HG03565 (cell line): ENCODE measurements around the gene C2CD2L.
"Not testable (repeated sequence)": the region's sequence is repeated elsewhere in the genome, so short reads cannot be mapped to it uniquely, and the experiment has no call there.

Source experiments
- ATAC-seq: cut with Tn5 transposase; IDR thresholded peaks from one replicate; pipeline ENCODE4 v1.9.1; 2021; ENCODE audit warnings: mild to moderate bottlenecking, moderate library complexity; ENCODE audit not compliant: unreplicated experiment

C2CD2L gene

DNA sequence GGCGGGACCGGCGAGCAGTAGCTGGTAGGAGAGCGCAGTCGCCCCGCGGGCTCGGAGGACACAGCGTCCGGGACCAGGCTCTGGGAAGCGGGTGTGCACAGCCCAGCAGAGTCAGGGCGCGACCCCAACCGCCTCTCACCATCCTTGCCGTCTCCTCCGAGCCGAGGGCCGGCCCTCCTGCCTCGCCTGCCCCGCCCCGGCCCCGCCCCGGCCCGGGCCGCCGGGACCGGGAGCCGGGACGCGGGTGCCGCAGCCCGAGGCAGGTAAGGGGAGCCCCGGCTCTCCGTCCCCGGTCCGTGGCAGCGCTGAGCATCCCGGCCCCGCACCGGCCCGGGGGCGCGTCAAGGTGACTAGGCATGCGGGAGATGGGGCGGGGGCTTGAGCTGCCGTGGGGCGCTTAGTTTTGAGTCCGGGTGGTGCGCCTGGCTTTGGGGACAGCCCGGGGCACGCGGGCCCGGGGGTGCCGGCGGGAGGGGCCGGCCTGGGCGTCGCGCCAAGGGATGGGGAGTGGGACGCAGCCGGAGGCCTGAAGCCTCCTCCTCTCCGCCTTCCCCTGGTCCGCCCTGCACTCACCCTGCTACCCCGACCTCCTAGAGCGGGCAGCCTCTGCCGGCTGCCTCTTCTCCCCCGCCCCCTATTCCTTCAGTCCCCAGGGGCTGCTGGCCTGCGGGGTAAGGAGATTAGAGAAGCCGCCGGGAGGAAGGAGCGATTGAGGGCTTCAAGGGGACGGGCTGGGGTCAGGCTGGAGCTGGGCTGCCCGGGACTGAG, 42.1 kb downstream of the C2CD2L start, which contains the start of gene ABCG4:
Gene ABCG4, plus strand, starts transcription at position 35 of the 768 bp plus-strand sequence. CDS start 914 bp downstream, outside the sequence.
- ATAC-seq = no peak

- ATAC-seq = no peak
Observed at GRCh38 chr11:119149786-119150275, 42.7 kb downstream of the C2CD2L start.

GRCh38 chr11:119152043-119152442, 44.9 kb downstream of the C2CD2L start:
- no peak for ATAC-seq

- no peak for ATAC-seq
Observed at GRCh38 chr11:119152604-119153003, 45.5 kb downstream of the C2CD2L start.

GRCh38 chr11:119153049-119153818, 46.1 kb downstream of the C2CD2L start:
- no peak for ATAC-seq

DNA sequence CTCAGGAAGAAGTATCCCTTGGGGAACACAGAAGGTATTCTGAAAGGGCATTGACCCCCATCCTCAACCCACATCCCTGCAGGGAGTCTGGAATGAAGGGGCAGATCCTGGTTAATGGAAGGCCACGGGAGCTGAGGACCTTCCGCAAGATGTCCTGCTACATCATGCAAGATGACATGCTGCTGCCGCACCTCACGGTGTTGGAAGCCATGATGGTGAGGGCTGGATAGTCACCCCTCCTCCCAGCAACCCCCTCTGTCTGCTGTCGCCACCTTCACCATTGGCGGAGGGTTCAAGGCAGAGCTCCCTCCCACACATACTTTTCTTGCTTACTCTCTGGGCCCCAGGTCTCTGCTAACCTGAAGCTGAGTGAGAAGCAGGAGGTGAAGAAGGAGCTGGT, 47.0 kb downstream of the C2CD2L start:
- no peak for ATAC-seq

- ATAC-seq = no peak
Observed at GRCh38 chr11:119155733-119156492, 48.8 kb downstream of the C2CD2L start.

GRCh38 chr11:119156496-119156895, 49.4 kb downstream of the C2CD2L start:
- no peak for ATAC-seq

GRCh38 chr11:119157063-119157462, 49.9 kb downstream of the C2CD2L start:
- no peak for ATAC-seq

DNA sequence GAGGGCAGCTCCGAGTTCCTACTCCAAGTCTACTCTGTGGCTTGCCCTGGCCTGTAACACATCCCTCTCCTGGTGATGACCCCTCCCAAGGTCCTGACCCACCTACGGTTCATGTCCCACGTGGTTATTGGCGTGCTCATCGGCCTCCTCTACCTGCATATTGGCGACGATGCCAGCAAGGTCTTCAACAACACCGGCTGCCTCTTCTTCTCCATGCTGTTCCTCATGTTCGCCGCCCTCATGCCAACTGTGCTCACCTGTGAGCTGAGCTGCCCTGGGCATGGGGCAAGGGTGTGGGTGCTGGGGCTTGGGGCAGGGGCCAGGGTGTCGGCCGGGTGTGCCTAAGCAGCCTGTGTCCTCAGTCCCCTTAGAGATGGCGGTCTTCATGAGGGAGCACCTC, 51.3 kb downstream of the C2CD2L start:
- no peak for ATAC-seq

DNA sequence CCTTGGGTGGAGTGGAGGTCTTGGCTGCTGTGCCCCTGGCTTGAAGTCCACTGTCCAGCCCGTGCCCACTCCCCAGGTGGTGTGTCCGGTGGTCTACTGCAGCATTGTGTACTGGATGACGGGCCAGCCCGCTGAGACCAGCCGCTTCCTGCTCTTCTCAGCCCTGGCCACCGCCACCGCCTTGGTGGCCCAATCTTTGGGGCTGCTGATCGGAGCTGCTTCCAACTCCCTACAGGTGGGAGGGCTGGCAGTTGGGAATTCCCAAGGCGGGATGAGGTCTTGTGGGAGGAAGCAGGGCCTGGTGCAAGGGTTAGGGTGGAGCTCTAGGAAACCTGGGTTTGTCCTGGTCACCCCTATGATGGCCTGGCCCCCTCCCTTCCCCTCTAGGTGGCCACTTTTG, 53.0 kb downstream of the C2CD2L start:
- no peak for ATAC-seq

- no peak for ATAC-seq
Observed at GRCh38 chr11:119161871-119162270, 54.7 kb downstream of the C2CD2L start.

- ATAC-seq = no peak
Observed at GRCh38 chr11:119166368-119167076, 59.4 kb downstream of the C2CD2L start.

DNA sequence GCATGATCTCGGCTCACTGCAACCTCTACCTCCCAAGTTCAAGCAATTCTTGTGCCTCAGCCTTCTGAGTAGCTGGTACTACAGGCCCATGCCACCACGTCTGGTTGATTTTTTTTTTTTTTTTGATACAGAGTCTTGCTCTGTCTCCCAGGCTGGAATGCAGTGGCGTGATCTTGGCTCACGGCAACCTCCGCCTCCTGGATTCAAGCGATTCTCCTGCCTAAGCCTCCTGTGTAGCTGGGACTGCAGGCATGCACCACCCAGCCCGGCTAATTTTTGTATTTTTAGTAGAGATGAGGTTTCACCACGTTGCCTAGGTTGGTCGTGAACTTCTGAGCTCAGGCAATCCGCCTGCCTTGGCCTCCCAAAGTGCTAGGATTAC, 59.9 kb downstream of the C2CD2L start:
- not testable (repeated sequence) for ATAC-seq

DNA sequence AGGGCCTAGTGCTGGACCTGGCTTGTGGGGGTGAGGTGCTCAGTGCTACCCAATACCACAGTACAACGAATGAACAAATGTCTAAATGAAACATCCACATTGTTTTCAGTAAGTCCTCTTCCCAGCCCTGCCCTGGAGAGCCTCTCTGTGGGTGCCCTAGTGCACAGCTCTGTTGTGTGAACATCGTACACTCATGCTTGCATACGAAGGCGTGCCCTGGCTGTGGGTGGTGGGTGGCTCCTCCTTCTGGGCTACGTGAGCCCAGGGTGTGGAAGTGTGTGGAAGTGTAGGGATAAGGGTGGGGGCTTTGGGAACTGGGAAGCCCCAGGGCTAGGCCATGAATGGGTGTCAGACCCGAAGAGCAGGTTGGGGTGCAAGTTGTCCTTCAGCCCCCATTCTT, 60.8 kb downstream of the C2CD2L start:
- ATAC-seq = no peak
